Aorta (tissue), 5 donors: Measurements from ENCODE around the gene MYO15A. TPM values are rescaled to one million over a fixed set of nuclear protein-coding genes. Genes with fewer than 3 reads are reported as not detected.

Experiments used
- ATAC-seq: fragments of 200-7000 bp; cut with Tn5 transposase; one replicate; pipeline ENCODE4 v1.9.1; 2022; ENCODE audit warnings: moderate library complexity; ENCODE audit not compliant: low FRiP score
- DNase-seq, 2 donors: peaks; one replicate each; pipeline ENCODE4 v3.0.0-alpha.2; 2020
- H3K27ac ChIP-seq, 2 donors: one replicate each; pipeline ENCODE4 v1.5.1; 2013; ENCODE audit warnings: low read length in 2 of 2, mild to moderate bottlenecking in 2 of 2, moderate library complexity in 2 of 2, control low read depth in 1 of 2, inconsistent platforms in 1 of 2, low read depth in 1 of 2
- H3K27me3 ChIP-seq, 2 donors: one replicate each; pipeline ENCODE4 v1.6.1; 2013; ENCODE audit warnings: control low read depth in 1 of 2, low read length in 1 of 2, mild to moderate bottlenecking in 1 of 2, moderate library complexity in 1 of 2; ENCODE audit not compliant: insufficient read depth in 2 of 2, control insufficient read depth in 1 of 2
- H3K36me3 ChIP-seq, 2 donors: one replicate each; pipeline ENCODE4 v1.6.1; 2013; ENCODE audit warnings: control low read depth in 1 of 2, low read length in 1 of 2, mild to moderate bottlenecking in 1 of 2; ENCODE audit not compliant: insufficient read depth in 2 of 2, control insufficient read depth in 1 of 2
- H3K4me1 ChIP-seq, 2 donors: one replicate each; pipeline ENCODE4 v1.6.1; 2013; ENCODE audit warnings: low read length in 2 of 2, control low read depth in 1 of 2, mild to moderate bottlenecking in 1 of 2, moderate library complexity in 1 of 2; ENCODE audit not compliant: insufficient read depth in 2 of 2, control insufficient read depth in 1 of 2
- H3K4me3 ChIP-seq, 2 donors: one replicate each; pipeline ENCODE4 v1.5.1; 2013; ENCODE audit warnings: low read length in 2 of 2, control low read depth in 1 of 2, mild to moderate bottlenecking in 1 of 2
- H3K9me3 ChIP-seq: one replicate; pipeline ENCODE4 v1.6.1; 2013; ENCODE audit warnings: mild to moderate bottlenecking, low read length; ENCODE audit not compliant: control insufficient read depth
- WGBS, 2 donors: extraction: QIAGEN DNeasy Blood & Tissue Kit; methylation state at CpG; one replicate each; pipeline ENCODE4 v1.1.7; 2013; 5-methylcytosine and 5-hydroxymethylcytosine counted together
- intact Hi-C, 2 donors: fragments of 100-400 bp; cut with DNase I; formaldehyde crosslinking; loops; one replicate each; pipeline versions ENCODE4 v1.14.2 to v1.15.0; 2022
- polyA plus RNA-seq, 2 donors: library from polyadenylated mRNA; stranded (reverse); fragments of 200-250 nt; gene quantifications; one replicate each; pipeline ENCODE4 v1.2.3, GENCODE V29; 2013
- total RNA-seq, 2 donors: library from RNA; stranded (reverse); fragmentation: NEBNext Ultra II Directional; extraction: Animal tissue kit (Norgen Biotek cat#: 25700); gene quantifications; one replicate each; pipeline ENCODE4 v1.2.1, GENCODE V29; 2021
- donor health status: healthy with polysubstance abuse.
- donor health status: Bipolar disorder and iron deficiency.
- donor health status: DM: no; HTN: no; CAD: no.
- donor health status: DM: no; HTN: no; CAD: no.
- donor health status: DM: yes; HTN: yes; CAD: no.

The MYO15A gene
- total and polyA plus RNA-seq, 4 donors: 0.25 to 7.5 (median 3.2) TPM

DNA sequence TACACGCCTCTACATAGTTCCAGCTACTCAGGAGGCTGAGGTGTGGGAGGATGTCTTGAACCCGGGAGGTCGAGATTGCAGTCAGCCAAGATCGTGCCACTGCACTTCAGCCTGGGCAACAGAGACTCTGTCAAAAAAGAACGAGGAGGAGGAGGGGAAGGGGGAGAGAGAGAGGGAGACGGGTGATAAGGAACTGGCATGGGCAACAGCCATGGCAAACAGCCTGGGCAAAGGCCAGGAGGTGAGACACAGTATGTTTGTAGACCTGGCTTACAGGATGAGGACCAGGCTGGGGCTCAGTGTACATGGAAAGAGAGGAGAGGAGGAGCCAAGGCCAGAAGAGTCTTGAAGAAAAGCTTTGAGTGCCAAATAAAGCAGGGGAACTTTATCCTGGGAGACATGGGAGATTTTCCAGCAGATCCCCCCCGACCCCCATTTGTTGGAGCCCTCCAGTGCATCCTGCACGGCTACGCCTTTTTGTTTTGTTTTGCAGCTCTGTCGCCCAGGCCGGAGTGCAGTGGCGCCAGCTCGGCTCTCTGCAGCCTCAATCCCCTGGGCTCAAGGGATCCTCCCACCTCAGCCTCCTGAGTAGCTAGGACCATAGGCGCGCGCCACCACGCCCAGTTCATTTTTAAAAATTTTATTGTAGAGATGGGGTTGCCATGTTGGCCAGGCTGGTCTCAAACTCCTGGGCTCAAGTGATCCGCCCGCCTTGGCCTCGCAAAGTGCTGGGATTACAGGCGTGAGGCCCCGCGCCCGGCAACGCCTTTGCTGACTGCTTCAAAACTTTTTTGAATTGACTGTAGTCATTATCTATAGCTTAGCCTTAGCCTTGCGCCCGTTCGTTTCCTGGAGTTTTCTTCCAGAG is 73.8 kb downstream of the MYO15A start:
- Histone ChIP-seq H3K4me3 (peak overlapping the region in 1 of 2 donors; percentile 47), H3K36me3 (no peaks in the 10 kb centered on the region), H3K9me3 (no peaks in the 10 kb centered on the region), H3K4me1 (peaks cover 0 to 5% of the 10 kb centered on the region in 2 donors), H3K27ac (peak overlapping the region; percentile 52 to 85), H3K27me3 (no peaks in the 10 kb centered on the region)
- intact Hi-C loops: loop anchor here in 1 of 2 donors (2.0 to 5.0 kb wide), 2 partner anchors 28 to 95 kb away; partner anchors contain the start of gene DRG2
- 3 to 9% methylated on average over 28 of the region's 28 CpGs for WGBS, 2 donors
- ATAC-seq (no peak), DNase-seq (peak; percentile 70 to 78)

DNA sequence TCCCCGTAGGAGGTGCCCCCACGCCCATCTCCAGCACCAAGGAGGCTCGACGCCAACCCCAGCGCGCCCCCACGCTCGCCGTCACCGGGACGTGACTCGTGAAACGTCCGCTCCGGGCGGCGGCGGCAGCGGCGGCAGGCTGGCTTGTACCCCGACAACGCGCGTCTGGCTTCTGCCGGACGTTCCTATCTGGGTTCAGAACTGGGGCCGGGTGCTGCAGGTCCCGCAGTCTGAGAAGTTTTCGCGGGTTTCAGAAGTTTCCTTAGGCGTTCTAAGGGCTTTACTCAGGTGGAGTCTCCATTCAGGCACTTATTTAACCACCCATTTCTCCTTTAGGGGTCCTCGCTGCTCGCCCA is 74.4 kb downstream of the MYO15A start:
- 0 to 1% methylated on average over 33 of the region's 33 CpGs for WGBS, 2 donors
- ATAC-seq: peak; percentile 83
- H3K4me1 ChIP-seq: peaks cover 0 to 5% of the 10 kb centered on the region in 2 donors

GRCh38 chr17:18183334-18184142 is 75.0 kb downstream of the MYO15A start, which contains the start of gene ALKBH5:
TSS of gene ALKBH5 (plus strand) at chr17:18183828. CDS start at chr17:18184244, 416 bp downstream.
- peak; percentile 94 for ATAC-seq
- no peaks in the 10 kb centered on the region for H3K27me3 ChIP-seq
- peak within 1 kb of the TSS; percentile 89 to 95 for H3K27ac ChIP-seq
- H3K9me3 ChIP-seq: no peaks in the 10 kb centered on the region
- H3K36me3 ChIP-seq: no peaks in the 10 kb centered on the region
- H3K4me1 ChIP-seq: peaks cover 0 to 5% of the 10 kb centered on the region in 2 donors
- intact Hi-C loops: loop anchor here in 1 of 2 donors (2.0 to 5.0 kb wide), 2 partner anchors 29 to 96 kb away; partner anchors contain the start of gene DRG2
- H3K4me3 ChIP-seq: peak within 1 kb of the TSS; percentile 58 to 71
- DNase-seq: peak; percentile 98
- 0% methylated on average over 81 to 98 of the region's 98 CpGs for WGBS, 2 donors

More for the DNA sequence above, 74.4 kb downstream of the MYO15A start:
- H3K9me3 ChIP-seq: no peaks in the 10 kb centered on the region
- no peaks in the 10 kb centered on the region for H3K36me3 ChIP-seq
- H3K4me3 ChIP-seq: peak overlapping the region; percentile 47 to 66
- peak overlapping the region; percentile 52 to 85 for H3K27ac ChIP-seq
- no peaks in the 10 kb centered on the region for H3K27me3 ChIP-seq
- DNase-seq: peak; percentile 95 to 97
- intact Hi-C loops: loop anchor here in 1 of 2 donors (2.0 to 5.0 kb wide), 2 partner anchors 28 to 96 kb away; partner anchors contain the start of gene DRG2

DNA sequence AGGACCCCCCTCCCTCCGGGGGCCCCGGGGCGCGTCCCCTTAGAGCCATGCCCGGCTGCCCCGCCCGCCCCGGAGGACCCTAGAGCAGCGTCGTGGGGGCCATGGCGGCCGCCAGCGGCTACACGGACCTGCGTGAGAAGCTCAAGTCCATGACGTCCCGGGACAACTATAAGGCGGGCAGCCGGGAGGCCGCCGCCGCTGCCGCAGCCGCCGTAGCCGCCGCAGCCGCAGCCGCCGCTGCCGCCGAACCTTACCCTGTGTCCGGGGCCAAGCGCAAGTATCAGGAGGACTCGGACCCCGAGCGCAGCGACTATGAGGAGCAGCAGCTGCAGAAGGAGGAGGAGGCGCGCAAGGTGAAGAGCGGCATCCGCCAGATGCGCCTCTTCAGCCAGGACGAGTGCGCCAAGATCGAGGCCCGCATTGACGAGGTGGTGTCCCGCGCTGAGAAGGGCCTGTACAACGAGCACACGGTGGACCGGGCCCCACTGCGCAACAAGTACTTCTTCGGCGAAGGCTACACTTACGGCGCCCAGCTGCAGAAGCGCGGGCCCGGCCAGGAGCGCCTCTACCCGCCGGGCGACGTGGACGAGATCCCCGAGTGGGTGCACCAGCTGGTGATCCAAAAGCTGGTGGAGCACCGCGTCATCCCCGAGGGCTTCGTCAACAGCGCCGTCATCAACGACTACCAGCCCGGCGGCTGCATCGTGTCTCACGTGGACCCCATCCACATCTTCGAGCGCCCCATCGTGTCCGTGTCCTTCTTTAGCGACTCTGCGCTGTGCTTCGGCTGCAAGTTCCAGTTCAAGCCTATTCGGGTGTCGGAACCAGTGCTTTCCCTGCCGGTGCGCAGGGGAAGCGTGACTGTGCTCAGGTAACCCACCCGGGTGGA is 75.8 kb downstream of the MYO15A start:
- intact Hi-C loops: loop anchor here in 1 of 2 donors (5.0 kb wide), 1 partner anchor 97 kb away; the partner anchor contains the start of gene DRG2
- Histone ChIP-seq H3K4me1 (peaks cover 0 to 8% of the 10 kb centered on the region in 2 donors), H3K36me3 (no peaks in the 10 kb centered on the region), H3K27me3 (no peaks in the 10 kb centered on the region), H3K27ac (peak overlapping the region; percentile 70 to 95), H3K9me3 (no peaks in the 10 kb centered on the region), H3K4me3 (peak overlapping the region; percentile 58 to 71)
- peak; percentile 83 to 90 for DNase-seq
- ATAC-seq: peak; percentile 5
- 0% methylated on average over 90 to 92 of the region's 92 CpGs for WGBS, 2 donors

- DNase-seq (no peak), ATAC-seq (no peak)
- Histone ChIP-seq H3K27ac (peak overlapping the region in 1 of 2 donors; percentile 46), H3K36me3 (no peaks in the 10 kb centered on the region), H3K4me3 (peak overlapping the region; percentile 45 to 58), H3K4me1 (peaks cover 2 to 9% of the 10 kb centered on the region in 2 donors), H3K9me3 (no peaks in the 10 kb centered on the region), H3K27me3 (no peaks in the 10 kb centered on the region)
- WGBS, 2 donors: 2% methylated on average over 3 of the region's 3 CpGs
- intact Hi-C loops: no loop called here
Observed at GRCh38 chr17:18185391-18185790, 76.8 kb downstream of the MYO15A start.

- H3K36me3 ChIP-seq: no peaks in the 10 kb centered on the region
- 34 to 40% methylated on average over 10 of the region's 10 CpGs for WGBS, 2 donors
- H3K4me1 ChIP-seq: peaks cover 2 to 9% of the 10 kb centered on the region in 2 donors
- H3K4me3 ChIP-seq: peak overlapping the region; percentile 45 to 58
- DNase-seq: no peak
- H3K27me3 ChIP-seq: no peaks in the 10 kb centered on the region
- intact Hi-C loops: no loop called here
- peak overlapping the region in 1 of 2 donors; percentile 46 for H3K27ac ChIP-seq
- ATAC-seq: no peak
- H3K9me3 ChIP-seq: no peaks in the 10 kb centered on the region
Observed at GRCh38 chr17:18185832-18186626, 77.5 kb downstream of the MYO15A start.

- peaks cover 3 to 9% of the 10 kb centered on the region in 2 donors for H3K4me1 ChIP-seq
- no peaks in the 10 kb centered on the region for H3K27me3 ChIP-seq
Observed at GRCh38 chr17:18186627-18186982, 78.0 kb downstream of the MYO15A start.

More at GRCh38 chr17:18186627-18186982, 78.0 kb downstream of the MYO15A start:
- WGBS, 2 donors: 0 to 6% methylated on average over 1 of the region's 1 CpG
- no peaks in the 10 kb centered on the region for H3K36me3 ChIP-seq
- no peak for ATAC-seq
- no peak for DNase-seq
- peak overlapping the region; percentile 45 to 58 for H3K4me3 ChIP-seq
- no peak overlapping the region for H3K27ac ChIP-seq
- intact Hi-C loops: no loop called here
- no peaks in the 10 kb centered on the region for H3K9me3 ChIP-seq
